Naive B cell (primary cell): ENCODE results near the gene KLC1. TPM values are rescaled to one million over a fixed set of nuclear protein-coding genes. Genes with fewer than 3 reads are reported as not detected.
"Not testable (repeated sequence)": the region's sequence is repeated elsewhere in the genome, so short reads cannot be mapped to it uniquely, and the experiment has no call there.

Source experiments
- ATAC-seq, 2 donors: fragments of 150-1000 bp; cut with Tn5 transposase; 2 replicates each; pipeline ENCODE4 v1.10.0; 2021; ENCODE audit warnings: low read depth in 2 of 2, mild to moderate bottlenecking in 2 of 2, moderate library complexity in 2 of 2
- DNase-seq: peaks from one replicate; pipeline ENCODE4 v3.0.0; 2022
- H3K27ac Mint-ChIP-seq, 6 donors: one replicate each; pipeline ENCODE4 v1.8.0; 2020 to 2022; ENCODE audit warnings: mild to moderate bottlenecking in 6 of 6, mixed read lengths in 6 of 6, moderate library complexity in 5 of 6, inconsistent platforms in 2 of 6
- H3K27me3 Mint-ChIP-seq, 3 donors: one replicate each; pipeline ENCODE4 v1.8.0; 2021 to 2022; ENCODE audit warnings: mixed read lengths in 3 of 3, mild to moderate bottlenecking in 1 of 3
- H3K36me3 Mint-ChIP-seq, 2 donors: one replicate each; pipeline ENCODE4 v1.8.0; 2020 to 2022; ENCODE audit warnings: mixed read lengths in 2 of 2, inconsistent platforms in 1 of 2, mild to moderate bottlenecking in 1 of 2
- H3K4me1 Mint-ChIP-seq, 3 donors: one replicate each; pipeline ENCODE4 v1.8.0; 2020 to 2022; ENCODE audit warnings: mixed read lengths in 3 of 3, inconsistent platforms in 1 of 3, mild to moderate bottlenecking in 1 of 3, moderate library complexity in 1 of 3
- H3K4me3 Mint-ChIP-seq, 8 donors: one replicate each; pipeline ENCODE4 v1.8.0; 2020 to 2022; ENCODE audit warnings: mild to moderate bottlenecking in 8 of 8, mixed read lengths in 8 of 8, moderate library complexity in 8 of 8, inconsistent platforms in 2 of 8
- H3K9me3 Mint-ChIP-seq, 7 donors: one replicate each; pipeline ENCODE4 v1.8.0; 2020 to 2022; ENCODE audit warnings: mixed read lengths in 7 of 7, mild to moderate bottlenecking in 5 of 7, inconsistent platforms in 2 of 7, moderate library complexity in 1 of 7
- polyA plus RNA-seq, 6 donors: library from polyadenylated mRNA; unstranded; fragments of 300-500 nt; fragmentation: Illumina TruSeq; gene quantifications; one replicate each; pipeline ENCODE4 v1.2.3, GENCODE V29; 2021; ENCODE audit warnings: low read depth in 6 of 6

KLC1 gene
- 10 to 100 TPM; 25.9 to 90.4 (median 56.2) TPM for polyA plus RNA-seq

DNA sequence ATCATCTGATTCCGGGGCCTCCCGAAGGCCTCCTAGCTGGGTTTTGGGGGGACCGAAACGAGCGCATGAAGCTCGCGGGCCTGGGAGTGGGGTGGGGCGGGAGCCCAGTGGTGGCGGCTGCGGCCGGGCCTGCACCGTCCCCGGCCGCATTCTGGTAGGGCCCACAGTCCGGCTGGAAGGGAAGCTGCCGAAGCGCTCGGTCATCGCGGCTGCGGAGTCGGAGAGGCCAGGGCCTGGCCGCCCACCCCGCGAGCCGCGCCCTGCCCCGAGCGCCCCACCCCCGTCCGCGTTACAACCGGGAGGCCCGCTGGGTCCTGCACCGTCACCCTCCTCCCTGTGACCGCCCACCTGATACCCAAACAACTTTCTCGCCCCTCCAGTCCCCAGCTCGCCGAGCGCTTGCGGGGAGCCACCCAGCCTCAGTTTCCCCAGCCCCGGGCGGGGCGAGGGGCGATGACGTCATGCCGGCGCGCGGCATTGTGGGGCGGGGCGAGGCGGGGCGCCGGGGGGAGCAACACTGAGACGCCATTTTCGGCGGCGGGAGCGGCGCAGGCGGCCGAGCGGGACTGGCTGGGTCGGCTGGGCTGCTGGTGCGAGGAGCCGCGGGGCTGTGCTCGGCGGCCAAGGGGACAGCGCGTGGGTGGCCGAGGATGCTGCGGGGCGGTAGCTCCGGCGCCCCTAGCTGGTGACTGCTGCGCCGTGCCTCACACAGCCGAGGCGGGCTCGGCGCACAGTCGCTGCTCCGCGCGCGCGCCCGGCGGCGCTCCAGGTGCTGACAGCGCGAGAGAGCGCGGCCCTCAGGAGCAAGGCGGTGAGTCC lies at the start of gene KLC1:
TSS of gene KLC1 (plus strand) at position 528 of the 819 bp plus-strand sequence. CDS start 25,354 bp downstream, outside the sequence.
- H3K4me3 Mint-ChIP-seq: peak within 1 kb of the TSS; percentile 85 to 96 (median 92)
- peaks cover 31 to 57% (median 52%) of the 10 kb centered on the region in 3 donors for H3K4me1 Mint-ChIP-seq
- H3K27me3 Mint-ChIP-seq: no peaks in the 10 kb centered on the region
- no peaks in the 10 kb centered on the region for H3K9me3 Mint-ChIP-seq
- DNase-seq (peak; percentile 82), ATAC-seq (peak; percentile 69 to 75)
- H3K27ac Mint-ChIP-seq: peak within 1 kb of the TSS; percentile 81 to 99 (median 94)
- no peaks in the 10 kb centered on the region for H3K36me3 Mint-ChIP-seq

DNA sequence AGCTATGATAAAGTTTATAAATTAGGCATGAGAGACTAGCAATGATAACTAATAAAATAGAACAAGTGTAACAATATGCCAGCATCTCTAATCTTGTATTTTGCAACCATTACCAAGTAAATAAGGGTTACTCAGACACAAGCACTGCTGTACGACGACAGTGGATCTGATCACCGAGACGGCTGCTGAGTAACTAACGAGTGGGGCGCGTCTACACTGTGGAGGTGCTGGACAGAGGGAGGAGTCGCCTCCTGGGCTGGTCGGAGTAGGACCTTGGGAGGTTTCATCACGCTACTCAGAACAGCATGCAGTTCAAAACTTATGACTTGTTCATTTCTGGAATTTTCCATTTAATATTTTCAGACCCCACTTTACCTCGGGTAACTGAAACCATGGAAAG lies 47.8 kb upstream of the KLC1 start:
- no peak for ATAC-seq
- no peak overlapping the region for H3K27ac Mint-ChIP-seq
- H3K4me3 Mint-ChIP-seq: no peak overlapping the region
- no peaks in the 10 kb centered on the region for H3K9me3 Mint-ChIP-seq
- H3K27me3 Mint-ChIP-seq: no peaks in the 10 kb centered on the region
- H3K36me3 Mint-ChIP-seq: no peaks in the 10 kb centered on the region
- DNase-seq: no peak
- H3K4me1 Mint-ChIP-seq: no peaks in the 10 kb centered on the region

DNA sequence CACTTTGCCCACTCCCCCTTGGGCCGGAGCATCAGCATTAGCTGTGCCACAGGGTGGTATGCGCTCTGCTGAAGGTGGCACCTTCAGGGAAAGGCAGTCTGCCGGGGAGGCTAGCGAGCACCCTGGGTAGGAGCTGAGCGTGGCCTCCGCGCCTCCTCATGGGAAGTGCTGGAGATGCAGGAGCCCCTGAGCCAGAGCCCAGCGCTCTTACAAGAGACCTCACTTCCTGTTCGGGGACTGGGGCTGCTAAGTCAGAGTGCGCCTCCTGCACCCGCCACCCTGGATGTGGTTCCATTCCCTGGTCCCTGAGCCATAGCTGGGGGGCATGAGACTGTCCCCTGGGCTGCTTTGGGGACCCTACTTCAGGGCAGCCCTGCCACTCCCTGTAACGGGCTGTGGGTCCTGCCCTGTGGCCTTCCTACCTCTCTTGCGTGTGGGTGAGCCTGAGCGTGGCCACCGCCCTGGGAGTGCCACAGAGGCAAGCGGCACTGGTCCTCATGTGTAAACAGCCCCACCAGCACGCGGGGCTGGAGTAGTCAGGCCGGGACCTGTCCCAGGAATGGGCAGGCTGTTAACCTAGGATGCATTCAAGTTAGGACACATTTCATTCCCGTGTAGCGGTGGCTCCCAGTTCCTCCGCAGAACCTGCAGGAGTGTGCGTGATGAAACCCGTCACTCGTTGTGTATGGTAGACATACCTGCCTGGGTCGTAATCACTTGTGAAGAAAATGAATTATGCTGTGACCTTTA lies 46.9 kb upstream of the KLC1 start:
- H3K27me3 Mint-ChIP-seq: no peaks in the 10 kb centered on the region
- DNase-seq: no peak
- no peaks in the 10 kb centered on the region for H3K9me3 Mint-ChIP-seq
- H3K4me3 Mint-ChIP-seq: no peak overlapping the region
- no peaks in the 10 kb centered on the region for H3K36me3 Mint-ChIP-seq
- no peaks in the 10 kb centered on the region for H3K4me1 Mint-ChIP-seq
- H3K27ac Mint-ChIP-seq: peak overlapping the region in 1 of 6 donors; percentile 56
- ATAC-seq: no peak

DNA sequence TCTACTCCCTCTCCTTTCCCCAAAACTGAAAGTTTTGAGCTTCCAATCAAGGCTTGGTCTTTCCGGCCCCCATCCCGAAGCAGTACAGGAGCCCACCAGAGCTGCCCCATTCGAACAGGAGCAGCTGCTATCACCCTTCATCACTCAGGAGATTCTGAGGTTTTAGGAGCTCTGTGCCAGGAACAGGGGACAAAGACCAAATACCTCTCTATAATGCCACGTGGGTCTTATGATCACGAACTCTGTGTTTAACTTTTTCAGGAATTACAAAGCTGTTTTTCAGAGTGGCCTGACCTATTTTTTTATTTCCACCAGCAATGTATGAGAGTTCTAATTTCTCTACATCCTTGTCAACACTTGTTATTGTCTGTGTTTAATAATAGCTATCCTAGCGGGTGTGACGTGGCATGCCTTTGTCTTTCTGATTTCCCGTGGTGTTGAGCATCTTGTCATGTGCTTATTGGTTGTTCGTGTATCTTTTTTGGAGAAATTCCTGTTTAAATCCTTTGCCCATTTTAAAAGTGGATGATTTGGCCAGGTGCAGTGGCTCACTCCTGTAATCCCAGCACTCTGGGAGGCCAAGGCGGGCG lies 44.6 kb upstream of the KLC1 start:
- Mint-ChIP-seq H3K4me1 (no peaks in the 10 kb centered on the region), H3K4me3 (no peak overlapping the region), H3K27ac (peak overlapping the region in 1 of 6 donors; percentile 91), H3K36me3 (no peaks in the 10 kb centered on the region), H3K27me3 (no peaks in the 10 kb centered on the region), H3K9me3 (no peaks in the 10 kb centered on the region)
- DNase-seq: no peak
- no peak for ATAC-seq

DNA sequence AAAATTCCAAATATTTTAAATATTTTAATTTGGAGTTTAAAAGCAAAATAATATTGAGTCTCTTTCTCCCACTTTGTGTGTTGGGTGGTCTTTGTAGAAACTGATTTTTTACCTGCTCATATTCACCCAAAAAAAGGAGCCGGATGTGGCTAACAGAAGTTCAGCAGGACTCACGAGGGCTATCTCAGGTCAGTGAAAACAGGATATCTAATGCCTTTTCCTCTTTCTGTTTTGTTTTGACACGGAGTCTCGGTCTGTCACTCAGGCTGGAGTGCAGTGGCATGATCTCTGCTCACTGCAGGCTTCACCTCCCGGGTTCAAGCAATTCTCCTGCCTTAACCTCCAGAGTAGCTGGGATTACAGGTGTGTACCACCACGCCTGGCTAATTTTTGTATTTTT lies 35.4 kb upstream of the KLC1 start:
- DNase-seq (no peak), ATAC-seq (peak; percentile 49 to 64)
- H3K9me3 Mint-ChIP-seq: no peaks in the 10 kb centered on the region
- H3K27me3 Mint-ChIP-seq: no peaks in the 10 kb centered on the region
- H3K27ac Mint-ChIP-seq: peak overlapping the region in 2 of 6 donors; percentile 45 to 67
- H3K36me3 Mint-ChIP-seq: no peaks in the 10 kb centered on the region
- H3K4me3 Mint-ChIP-seq: peak overlapping the region in 7 of 8 donors; percentile 15 to 66 (median 47)
- H3K4me1 Mint-ChIP-seq: peaks cover 0 to 12% (median 0%) of the 10 kb centered on the region in 3 donors

DNA sequence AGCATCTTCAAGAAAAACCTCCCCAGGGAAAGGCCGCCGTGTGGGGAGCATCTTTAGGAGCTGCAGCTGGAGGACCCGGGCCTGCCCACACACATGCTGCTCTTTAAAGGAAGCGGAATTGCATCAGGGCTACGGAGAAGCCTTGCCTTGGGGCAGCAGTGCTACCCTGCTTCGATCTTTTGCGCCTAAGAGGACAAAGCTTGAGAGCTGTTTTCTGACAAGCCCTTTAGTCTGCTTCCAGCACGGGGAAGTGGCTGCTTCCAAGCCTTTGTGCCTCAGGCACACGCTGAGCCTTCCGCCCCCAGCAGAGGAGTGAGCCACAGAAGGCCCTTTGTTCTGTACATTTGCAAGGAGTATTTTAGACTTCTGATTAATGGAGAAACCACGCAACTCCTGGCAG lies 34.7 kb upstream of the KLC1 start:
- no peaks in the 10 kb centered on the region for H3K9me3 Mint-ChIP-seq
- H3K4me3 Mint-ChIP-seq: no peak overlapping the region
- H3K27ac Mint-ChIP-seq: no peak overlapping the region
- DNase-seq: no peak
- H3K27me3 Mint-ChIP-seq: no peaks in the 10 kb centered on the region
- no peak for ATAC-seq
- H3K4me1 Mint-ChIP-seq: peaks cover 0 to 12% (median 0%) of the 10 kb centered on the region in 3 donors
- H3K36me3 Mint-ChIP-seq: no peaks in the 10 kb centered on the region

DNA sequence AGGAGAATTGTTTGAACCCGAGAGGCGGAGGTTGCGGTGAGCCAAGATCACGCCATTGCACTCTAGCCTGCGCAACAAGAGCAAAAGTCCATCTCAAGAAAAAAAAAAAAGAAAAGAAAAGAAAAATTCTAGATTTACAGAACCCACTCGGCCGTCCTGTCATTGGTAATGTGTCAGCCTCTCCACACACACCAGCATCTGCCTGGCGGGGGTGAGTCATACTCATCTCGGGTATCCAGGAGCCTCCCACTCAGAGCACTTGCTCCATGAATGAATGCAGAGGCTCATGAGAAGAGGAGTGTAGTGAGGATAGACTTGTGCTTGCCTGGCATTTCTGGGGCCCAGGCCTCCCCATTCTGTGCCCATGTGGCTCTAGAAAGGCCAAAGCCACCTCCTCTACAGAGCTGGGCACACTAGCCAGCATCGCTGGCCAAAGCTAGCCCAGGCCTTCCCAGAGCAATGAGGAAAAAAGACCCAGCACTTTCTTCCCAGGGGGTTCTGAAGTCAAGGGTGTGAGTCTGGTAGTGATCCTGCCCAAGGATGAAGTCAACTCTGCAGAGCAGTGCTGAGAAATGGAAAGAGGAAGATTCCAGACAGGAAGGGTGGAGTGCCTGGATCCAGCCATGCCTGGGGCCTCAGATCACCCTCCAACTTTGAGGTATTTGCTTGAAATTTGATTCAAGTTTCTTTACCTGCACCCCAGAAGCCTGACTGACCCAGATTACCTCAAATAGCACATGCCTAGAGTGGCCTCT lies 31.2 kb upstream of the KLC1 start:
- peaks cover 0 to 12% (median 0%) of the 10 kb centered on the region in 3 donors for H3K4me1 Mint-ChIP-seq
- H3K27ac Mint-ChIP-seq: peak overlapping the region in 3 of 6 donors; percentile 16 to 78 (median 49)
- ATAC-seq: no peak

DNA sequence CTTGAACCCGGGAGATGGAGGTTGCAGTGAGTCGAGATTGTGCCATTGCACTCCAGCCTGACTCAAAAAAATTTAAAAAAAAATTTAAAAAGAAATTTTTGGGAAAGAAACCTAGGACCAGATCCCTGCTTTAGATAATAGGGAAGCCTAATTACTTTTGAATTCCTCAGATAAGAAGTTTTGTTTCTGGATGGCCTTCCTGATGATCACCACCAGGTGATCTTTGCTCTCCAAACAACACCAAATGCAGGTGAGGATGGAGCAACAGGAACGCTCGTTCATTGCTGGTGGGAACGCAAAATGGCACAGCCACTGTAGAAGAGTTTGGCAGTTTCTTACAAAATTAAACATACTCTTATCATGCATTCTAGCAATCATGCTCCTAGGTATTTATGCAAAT lies 28.5 kb upstream of the KLC1 start:
- Mint-ChIP-seq H3K4me1 (peaks cover 0 to 1% (median 0%) of the 10 kb centered on the region in 3 donors), H3K36me3 (no peaks in the 10 kb centered on the region), H3K9me3 (no peaks in the 10 kb centered on the region), H3K27me3 (no peaks in the 10 kb centered on the region), H3K4me3 (no peak overlapping the region), H3K27ac (no peak overlapping the region)
- no peak for ATAC-seq
- DNase-seq: no peak

More for the DNA sequence above, 31.2 kb upstream of the KLC1 start:
- no peak for DNase-seq
- Mint-ChIP-seq H3K27me3 (no peaks in the 10 kb centered on the region), H3K4me3 (no peak overlapping the region), H3K9me3 (no peaks in the 10 kb centered on the region), H3K36me3 (no peaks in the 10 kb centered on the region)

DNA sequence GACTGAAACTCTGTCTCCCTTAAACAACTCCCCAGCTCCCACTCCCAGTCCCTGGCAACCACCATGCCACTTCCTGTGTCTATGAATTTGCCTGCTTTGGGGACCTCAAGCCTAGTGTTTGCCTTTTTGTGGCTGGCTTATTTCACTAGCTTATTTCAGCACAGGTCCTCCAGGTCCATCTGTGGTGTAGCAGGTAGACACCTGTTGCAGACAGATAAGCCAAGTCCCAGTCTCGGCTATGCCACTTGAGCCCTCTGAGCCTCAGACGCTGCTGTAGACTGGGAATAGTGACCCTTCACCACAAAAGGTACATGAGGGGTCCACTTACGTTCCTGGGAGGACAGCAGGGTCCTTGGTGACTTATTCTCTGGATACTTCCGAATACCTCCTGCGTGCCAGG lies 24.4 kb upstream of the KLC1 start:
- H3K4me1 Mint-ChIP-seq: peaks cover 17 to 19% (median 19%) of the 10 kb centered on the region in 3 donors
- DNase-seq (no peak), ATAC-seq (no peak)
- H3K4me3 Mint-ChIP-seq: no peak overlapping the region
- H3K27me3 Mint-ChIP-seq: peaks cover 8 to 27% (median 19%) of the 10 kb centered on the region in 3 donors
- H3K27ac Mint-ChIP-seq: peak overlapping the region in 3 of 6 donors; percentile 26 to 72 (median 60)
- peaks cover 0 to 1% (median 0%) of the 10 kb centered on the region in 7 donors for H3K9me3 Mint-ChIP-seq
- no peaks in the 10 kb centered on the region for H3K36me3 Mint-ChIP-seq

DNA sequence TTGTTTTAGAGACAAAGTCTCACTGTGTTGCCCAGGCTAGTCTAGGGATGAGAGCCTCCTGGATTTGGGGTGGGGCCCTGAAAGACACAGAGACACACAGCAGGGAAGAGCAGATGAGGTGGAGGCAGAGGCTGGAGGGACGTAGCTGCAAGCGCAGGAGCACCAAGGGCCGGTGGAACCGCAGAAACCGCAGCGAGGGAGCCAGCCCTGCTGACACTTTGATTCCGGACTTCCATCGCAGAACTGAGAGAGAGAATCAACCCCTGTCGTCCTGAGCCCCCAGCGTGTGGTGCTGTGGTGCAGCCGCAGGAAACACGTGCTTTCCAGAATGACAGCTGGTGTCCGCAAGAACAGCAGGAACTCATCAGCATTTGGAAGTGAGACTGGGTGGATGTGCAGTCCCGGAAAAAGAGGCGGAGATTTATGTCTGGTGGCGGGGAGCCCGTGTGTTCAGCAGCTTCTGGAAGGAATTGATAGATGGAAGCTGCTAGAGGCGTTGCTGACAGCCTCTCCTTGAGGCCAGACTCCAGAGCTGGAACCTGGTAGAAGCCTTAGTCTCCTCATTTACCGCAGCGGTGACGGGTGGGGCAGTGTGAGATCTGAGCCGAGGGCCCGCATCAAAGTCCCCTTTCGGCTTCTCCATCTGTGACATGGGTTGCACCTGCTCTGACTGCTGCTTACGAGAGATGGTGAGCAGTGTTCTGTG lies 21.9 kb upstream of the KLC1 start:
- Mint-ChIP-seq H3K4me1 (peaks cover 17 to 19% (median 19%) of the 10 kb centered on the region in 3 donors), H3K27ac (peak overlapping the region in 5 of 6 donors; percentile 1 to 92 (median 82))
- peak; percentile 92 to 97 for ATAC-seq

DNA sequence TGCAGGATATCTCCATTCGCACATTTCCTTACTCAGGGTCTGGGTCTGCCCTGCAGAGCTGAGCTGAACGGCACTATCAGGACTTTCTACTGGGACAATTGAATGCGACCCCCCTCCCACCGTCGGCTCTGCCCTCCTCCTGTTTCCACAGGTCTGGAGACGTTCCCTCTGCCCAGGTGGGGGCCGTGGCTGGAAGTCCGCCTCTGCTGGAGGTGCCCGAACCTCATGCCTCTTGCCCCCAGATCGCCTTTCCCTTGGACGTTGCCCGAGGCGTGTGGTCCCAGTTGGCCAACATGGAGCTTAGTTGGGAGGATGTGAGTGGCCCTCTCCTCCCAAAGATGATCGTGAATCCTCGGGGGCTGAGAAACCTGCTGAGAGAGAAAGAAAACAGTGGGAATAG lies 21.2 kb upstream of the KLC1 start:
- H3K27me3 Mint-ChIP-seq: peaks cover 8 to 37% (median 27%) of the 10 kb centered on the region in 3 donors
- DNase-seq (no peak), ATAC-seq (peak; percentile 7 to 13)
- peak overlapping the region in 5 of 6 donors; percentile 1 to 92 (median 73) for H3K27ac Mint-ChIP-seq
- H3K9me3 Mint-ChIP-seq: peaks cover 5 to 15% (median 14%) of the 10 kb centered on the region in 7 donors
- peaks cover 0 to 9% of the 10 kb centered on the region in 2 donors for H3K36me3 Mint-ChIP-seq
- peak overlapping the region in 7 of 8 donors; percentile 28 to 89 (median 78) for H3K4me3 Mint-ChIP-seq
- H3K4me1 Mint-ChIP-seq: peaks cover 17 to 19% (median 19%) of the 10 kb centered on the region in 3 donors

More for the DNA sequence above, 21.9 kb upstream of the KLC1 start:
- peaks cover 0 to 9% of the 10 kb centered on the region in 2 donors for H3K36me3 Mint-ChIP-seq
- peak; percentile 46 for DNase-seq
- H3K4me3 Mint-ChIP-seq: peak overlapping the region; percentile 28 to 94 (median 82)
- peaks cover 8 to 37% (median 27%) of the 10 kb centered on the region in 3 donors for H3K27me3 Mint-ChIP-seq
- peaks cover 5 to 15% (median 14%) of the 10 kb centered on the region in 7 donors for H3K9me3 Mint-ChIP-seq

DNA sequence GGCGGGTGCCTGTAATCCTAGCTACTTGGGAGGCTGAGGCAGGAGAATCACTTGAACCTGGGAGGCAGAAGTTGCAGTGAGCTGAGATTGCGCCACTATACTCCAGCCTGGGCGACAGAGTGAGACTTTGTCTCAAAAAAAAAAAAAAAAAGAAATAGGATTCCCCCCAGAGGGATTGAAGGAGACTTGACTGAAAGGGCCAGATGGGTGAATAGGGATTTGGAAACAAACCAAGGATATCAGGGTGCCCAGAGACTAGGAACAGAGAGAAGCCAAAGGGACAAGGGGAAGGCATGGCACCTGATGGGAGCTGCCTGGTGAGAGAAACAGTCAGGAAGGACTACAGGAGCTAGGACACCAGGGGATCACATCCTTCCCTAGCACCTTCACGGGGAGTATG lies 19.9 kb upstream of the KLC1 start:
- peak overlapping the region in 2 of 6 donors; percentile 22 to 36 for H3K27ac Mint-ChIP-seq
- ATAC-seq, DNase-seq, H3K36me3 Mint-ChIP-seq: not testable (repeated sequence)
- peaks cover 8 to 37% (median 27%) of the 10 kb centered on the region in 3 donors for H3K27me3 Mint-ChIP-seq
- peaks cover 17 to 19% (median 19%) of the 10 kb centered on the region in 3 donors for H3K4me1 Mint-ChIP-seq
- H3K9me3 Mint-ChIP-seq: peaks cover 5 to 15% (median 14%) of the 10 kb centered on the region in 7 donors
- peak overlapping the region in 1 of 8 donors; percentile 6 for H3K4me3 Mint-ChIP-seq
